ENCODE results near the gene ABCC1.

The ABCC1 gene

GRCh38 chr16:16184594-16184993 lies 235.2 kb downstream of the ABCC1 start:
- no peak overlapping the region for H2AFZ ChIP-seq (ENCODE audit: low read depth)
- H3K4me3 ChIP-seq (IDR thresholded peaks at IDR 0.05; ENCODE audit: insufficient read depth, low read depth, low read length): no peak overlapping the region
- no peak for TF ChIP-seq CTCF (conservative IDR thresholded peaks at IDR 0.05; ENCODE audit: low read depth, low read length)
- H3K9ac ChIP-seq: no peak overlapping the region
- H3K79me2 ChIP-seq (ENCODE audit: insufficient read depth, low read depth): no peaks in the 10 kb centered on the region
- H3K4me1 ChIP-seq (ENCODE audit: low read depth, poor library complexity, severe bottlenecking): no peaks in the 10 kb centered on the region
- H3K36me3 ChIP-seq (ENCODE audit: insufficient read depth): no peaks in the 10 kb centered on the region
- H3K4me2 ChIP-seq: no peak overlapping the region
- H4K20me1 ChIP-seq (ENCODE audit: insufficient read depth): no peaks in the 10 kb centered on the region
- H3K27ac ChIP-seq: no peak overlapping the region
- no peaks in the 10 kb centered on the region for H3K27me3 ChIP-seq (ENCODE audit: insufficient read depth, low read depth)

GRCh38 chr16:16185095-16185494 lies 235.7 kb downstream of the ABCC1 start:
- Histone ChIP-seq H3K27ac (no peak overlapping the region), H3K4me1 (ENCODE audit: low read depth, poor library complexity, severe bottlenecking) (no peaks in the 10 kb centered on the region), H2AFZ (ENCODE audit: low read depth) (no peak overlapping the region), H3K9ac (no peak overlapping the region), H3K4me2 (no peak overlapping the region), H4K20me1 (ENCODE audit: insufficient read depth) (no peaks in the 10 kb centered on the region), H3K4me3 (IDR thresholded peaks at IDR 0.05; ENCODE audit: insufficient read depth, low read depth, low read length) (no peak overlapping the region), H3K79me2 (ENCODE audit: insufficient read depth, low read depth) (no peaks in the 10 kb centered on the region), H3K36me3 (ENCODE audit: insufficient read depth) (no peaks in the 10 kb centered on the region), H3K27me3 (ENCODE audit: insufficient read depth, low read depth) (no peaks in the 10 kb centered on the region)
- no peak for TF ChIP-seq CTCF (conservative IDR thresholded peaks at IDR 0.05; ENCODE audit: low read depth, low read length)

- no peak for TF ChIP-seq CTCF (conservative IDR thresholded peaks at IDR 0.05; ENCODE audit: low read depth, low read length)
- Histone ChIP-seq H3K36me3 (ENCODE audit: insufficient read depth) (no peaks in the 10 kb centered on the region), H3K4me3 (IDR thresholded peaks at IDR 0.05; ENCODE audit: insufficient read depth, low read depth, low read length) (no peak overlapping the region), H3K27me3 (ENCODE audit: insufficient read depth, low read depth) (peaks cover 4% of the 10 kb centered on the region; the same call in 1 of the 2 replicates), H3K27ac (no peak overlapping the region), H3K79me2 (ENCODE audit: insufficient read depth, low read depth) (no peaks in the 10 kb centered on the region), H3K4me1 (ENCODE audit: low read depth, poor library complexity, severe bottlenecking) (no peaks in the 10 kb centered on the region), H2AFZ (ENCODE audit: low read depth) (no peak overlapping the region), H3K4me2 (no peak overlapping the region), H3K9ac (no peak overlapping the region), H4K20me1 (ENCODE audit: insufficient read depth) (no peaks in the 10 kb centered on the region)
Measured at GRCh38 chr16:16186820-16187219, 237.4 kb downstream of the ABCC1 start.

- Histone ChIP-seq H3K36me3 (ENCODE audit: insufficient read depth) (no peaks in the 10 kb centered on the region), H4K20me1 (ENCODE audit: insufficient read depth) (no peaks in the 10 kb centered on the region), H3K79me2 (ENCODE audit: insufficient read depth, low read depth) (no peaks in the 10 kb centered on the region), H3K27me3 (ENCODE audit: insufficient read depth, low read depth) (peaks cover 5% of the 10 kb centered on the region; the same call in 1 of the 2 replicates), H2AFZ (ENCODE audit: low read depth) (no peak overlapping the region), H3K4me1 (ENCODE audit: low read depth, poor library complexity, severe bottlenecking) (no peaks in the 10 kb centered on the region), H3K4me2 (no peak overlapping the region), H3K27ac (no peak overlapping the region), H3K4me3 (IDR thresholded peaks at IDR 0.05; ENCODE audit: insufficient read depth, low read depth, low read length) (no peak overlapping the region), H3K9ac (no peak overlapping the region)
- no peak for TF ChIP-seq CTCF (conservative IDR thresholded peaks at IDR 0.05; ENCODE audit: low read depth, low read length)
Measured at GRCh38 chr16:16188827-16189226, 239.4 kb downstream of the ABCC1 start.
